ENCODE results near the gene CTXND1.

DNA sequence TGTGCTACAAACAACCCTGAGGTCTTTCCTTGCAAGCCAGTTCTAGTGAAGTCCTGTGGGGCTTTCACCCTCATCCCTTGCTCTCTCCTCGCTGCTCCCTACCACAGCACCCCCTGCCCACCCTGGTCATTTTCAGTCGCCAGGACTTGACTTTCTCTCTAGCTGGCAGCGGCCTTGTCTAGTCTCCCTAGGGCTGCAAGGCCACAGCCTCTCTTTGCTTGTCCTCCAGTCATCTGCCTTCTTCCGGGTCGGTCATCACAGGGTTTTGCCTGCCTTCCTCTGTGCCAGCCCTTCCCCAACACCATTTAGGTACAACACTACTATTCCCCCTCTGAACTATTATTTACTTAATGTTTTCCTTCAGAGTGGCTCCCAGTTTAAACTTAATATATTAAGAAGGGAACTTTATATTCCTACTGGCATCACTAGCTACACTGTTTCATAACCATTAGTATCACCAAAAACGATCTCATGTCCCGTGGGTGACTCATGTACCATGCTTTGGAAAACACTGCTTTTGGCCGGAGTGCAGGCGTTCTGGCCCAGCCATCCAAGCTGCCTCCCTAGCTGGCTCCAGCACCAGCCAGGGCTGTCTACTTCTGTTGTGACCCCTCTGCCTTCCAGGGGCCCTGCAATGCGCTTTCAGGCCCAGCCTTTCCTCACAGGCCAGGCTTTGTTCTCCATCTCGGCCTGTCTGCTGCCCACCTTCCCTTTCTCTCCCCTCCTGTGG, 77.8 kb downstream of the CTXND1 start:
- TF ChIP-seq, protein P1, sequence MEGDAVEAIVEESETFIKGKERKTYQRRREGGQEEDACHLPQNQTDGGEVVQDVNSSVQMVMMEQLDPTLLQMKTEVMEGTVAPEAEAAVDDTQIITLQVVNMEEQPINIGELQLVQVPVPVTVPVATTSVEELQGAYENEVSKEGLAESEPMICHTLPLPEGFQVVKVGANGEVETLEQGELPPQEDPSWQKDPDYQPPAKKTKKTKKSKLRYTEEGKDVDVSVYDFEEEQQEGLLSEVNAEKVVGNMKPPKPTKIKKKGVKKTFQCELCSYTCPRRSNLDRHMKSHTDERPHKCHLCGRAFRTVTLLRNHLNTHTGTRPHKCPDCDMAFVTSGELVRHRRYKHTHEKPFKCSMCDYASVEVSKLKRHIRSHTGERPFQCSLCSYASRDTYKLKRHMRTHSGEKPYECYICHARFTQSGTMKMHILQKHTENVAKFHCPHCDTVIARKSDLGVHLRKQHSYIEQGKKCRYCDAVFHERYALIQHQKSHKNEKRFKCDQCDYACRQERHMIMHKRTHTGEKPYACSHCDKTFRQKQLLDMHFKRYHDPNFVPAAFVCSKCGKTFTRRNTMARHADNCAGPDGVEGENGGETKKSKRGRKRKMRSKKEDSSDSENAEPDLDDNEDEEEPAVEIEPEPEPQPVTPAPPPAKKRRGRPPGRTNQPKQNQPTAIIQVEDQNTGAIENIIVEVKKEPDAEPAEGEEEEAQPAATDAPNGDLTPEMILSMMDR (conservative IDR thresholded peaks at IDR 0.05; ENCODE audit: low read depth in 2 of 2), result no peak
- no peak for TF ChIP-seq POLR2AphosphoS5 (IDR thresholded peaks at IDR 0.05; ENCODE audit: low read depth)
- TF ChIP-seq EZH2 (IDR thresholded peaks at IDR 0.05; ENCODE audit: low read depth, unreplicated experiment), result no peak
- TF ChIP-seq, protein P2, sequence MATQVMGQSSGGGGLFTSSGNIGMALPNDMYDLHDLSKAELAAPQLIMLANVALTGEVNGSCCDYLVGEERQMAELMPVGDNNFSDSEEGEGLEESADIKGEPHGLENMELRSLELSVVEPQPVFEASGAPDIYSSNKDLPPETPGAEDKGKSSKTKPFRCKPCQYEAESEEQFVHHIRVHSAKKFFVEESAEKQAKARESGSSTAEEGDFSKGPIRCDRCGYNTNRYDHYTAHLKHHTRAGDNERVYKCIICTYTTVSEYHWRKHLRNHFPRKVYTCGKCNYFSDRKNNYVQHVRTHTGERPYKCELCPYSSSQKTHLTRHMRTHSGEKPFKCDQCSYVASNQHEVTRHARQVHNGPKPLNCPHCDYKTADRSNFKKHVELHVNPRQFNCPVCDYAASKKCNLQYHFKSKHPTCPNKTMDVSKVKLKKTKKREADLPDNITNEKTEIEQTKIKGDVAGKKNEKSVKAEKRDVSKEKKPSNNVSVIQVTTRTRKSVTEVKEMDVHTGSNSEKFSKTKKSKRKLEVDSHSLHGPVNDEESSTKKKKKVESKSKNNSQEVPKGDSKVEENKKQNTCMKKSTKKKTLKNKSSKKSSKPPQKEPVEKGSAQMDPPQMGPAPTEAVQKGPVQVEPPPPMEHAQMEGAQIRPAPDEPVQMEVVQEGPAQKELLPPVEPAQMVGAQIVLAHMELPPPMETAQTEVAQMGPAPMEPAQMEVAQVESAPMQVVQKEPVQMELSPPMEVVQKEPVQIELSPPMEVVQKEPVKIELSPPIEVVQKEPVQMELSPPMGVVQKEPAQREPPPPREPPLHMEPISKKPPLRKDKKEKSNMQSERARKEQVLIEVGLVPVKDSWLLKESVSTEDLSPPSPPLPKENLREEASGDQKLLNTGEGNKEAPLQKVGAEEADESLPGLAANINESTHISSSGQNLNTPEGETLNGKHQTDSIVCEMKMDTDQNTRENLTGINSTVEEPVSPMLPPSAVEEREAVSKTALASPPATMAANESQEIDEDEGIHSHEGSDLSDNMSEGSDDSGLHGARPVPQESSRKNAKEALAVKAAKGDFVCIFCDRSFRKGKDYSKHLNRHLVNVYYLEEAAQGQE (IDR thresholded peaks at IDR 0.05; ENCODE audit: unreplicated experiment), result no peak
- TF ChIP-seq EZH2phosphoT487 (IDR thresholded peaks at IDR 0.05; ENCODE audit: unreplicated experiment), result no peak
- no peak for TF ChIP-seq JUNB (IDR thresholded peaks at IDR 0.05; ENCODE audit: unreplicated experiment)
- TF ChIP-seq STAT1 (IDR thresholded peaks at IDR 0.05; ENCODE audit: unreplicated experiment), result no peak
- no peak for TF ChIP-seq CREB1 (CRISPR knock-in tag; IDR thresholded peaks at IDR 0.05; ENCODE audit: low read depth)
- TF ChIP-seq ZNF114 (CRISPR knock-in tag; IDR thresholded peaks at IDR 0.05), result no peak
- TF ChIP-seq, protein P3, sequence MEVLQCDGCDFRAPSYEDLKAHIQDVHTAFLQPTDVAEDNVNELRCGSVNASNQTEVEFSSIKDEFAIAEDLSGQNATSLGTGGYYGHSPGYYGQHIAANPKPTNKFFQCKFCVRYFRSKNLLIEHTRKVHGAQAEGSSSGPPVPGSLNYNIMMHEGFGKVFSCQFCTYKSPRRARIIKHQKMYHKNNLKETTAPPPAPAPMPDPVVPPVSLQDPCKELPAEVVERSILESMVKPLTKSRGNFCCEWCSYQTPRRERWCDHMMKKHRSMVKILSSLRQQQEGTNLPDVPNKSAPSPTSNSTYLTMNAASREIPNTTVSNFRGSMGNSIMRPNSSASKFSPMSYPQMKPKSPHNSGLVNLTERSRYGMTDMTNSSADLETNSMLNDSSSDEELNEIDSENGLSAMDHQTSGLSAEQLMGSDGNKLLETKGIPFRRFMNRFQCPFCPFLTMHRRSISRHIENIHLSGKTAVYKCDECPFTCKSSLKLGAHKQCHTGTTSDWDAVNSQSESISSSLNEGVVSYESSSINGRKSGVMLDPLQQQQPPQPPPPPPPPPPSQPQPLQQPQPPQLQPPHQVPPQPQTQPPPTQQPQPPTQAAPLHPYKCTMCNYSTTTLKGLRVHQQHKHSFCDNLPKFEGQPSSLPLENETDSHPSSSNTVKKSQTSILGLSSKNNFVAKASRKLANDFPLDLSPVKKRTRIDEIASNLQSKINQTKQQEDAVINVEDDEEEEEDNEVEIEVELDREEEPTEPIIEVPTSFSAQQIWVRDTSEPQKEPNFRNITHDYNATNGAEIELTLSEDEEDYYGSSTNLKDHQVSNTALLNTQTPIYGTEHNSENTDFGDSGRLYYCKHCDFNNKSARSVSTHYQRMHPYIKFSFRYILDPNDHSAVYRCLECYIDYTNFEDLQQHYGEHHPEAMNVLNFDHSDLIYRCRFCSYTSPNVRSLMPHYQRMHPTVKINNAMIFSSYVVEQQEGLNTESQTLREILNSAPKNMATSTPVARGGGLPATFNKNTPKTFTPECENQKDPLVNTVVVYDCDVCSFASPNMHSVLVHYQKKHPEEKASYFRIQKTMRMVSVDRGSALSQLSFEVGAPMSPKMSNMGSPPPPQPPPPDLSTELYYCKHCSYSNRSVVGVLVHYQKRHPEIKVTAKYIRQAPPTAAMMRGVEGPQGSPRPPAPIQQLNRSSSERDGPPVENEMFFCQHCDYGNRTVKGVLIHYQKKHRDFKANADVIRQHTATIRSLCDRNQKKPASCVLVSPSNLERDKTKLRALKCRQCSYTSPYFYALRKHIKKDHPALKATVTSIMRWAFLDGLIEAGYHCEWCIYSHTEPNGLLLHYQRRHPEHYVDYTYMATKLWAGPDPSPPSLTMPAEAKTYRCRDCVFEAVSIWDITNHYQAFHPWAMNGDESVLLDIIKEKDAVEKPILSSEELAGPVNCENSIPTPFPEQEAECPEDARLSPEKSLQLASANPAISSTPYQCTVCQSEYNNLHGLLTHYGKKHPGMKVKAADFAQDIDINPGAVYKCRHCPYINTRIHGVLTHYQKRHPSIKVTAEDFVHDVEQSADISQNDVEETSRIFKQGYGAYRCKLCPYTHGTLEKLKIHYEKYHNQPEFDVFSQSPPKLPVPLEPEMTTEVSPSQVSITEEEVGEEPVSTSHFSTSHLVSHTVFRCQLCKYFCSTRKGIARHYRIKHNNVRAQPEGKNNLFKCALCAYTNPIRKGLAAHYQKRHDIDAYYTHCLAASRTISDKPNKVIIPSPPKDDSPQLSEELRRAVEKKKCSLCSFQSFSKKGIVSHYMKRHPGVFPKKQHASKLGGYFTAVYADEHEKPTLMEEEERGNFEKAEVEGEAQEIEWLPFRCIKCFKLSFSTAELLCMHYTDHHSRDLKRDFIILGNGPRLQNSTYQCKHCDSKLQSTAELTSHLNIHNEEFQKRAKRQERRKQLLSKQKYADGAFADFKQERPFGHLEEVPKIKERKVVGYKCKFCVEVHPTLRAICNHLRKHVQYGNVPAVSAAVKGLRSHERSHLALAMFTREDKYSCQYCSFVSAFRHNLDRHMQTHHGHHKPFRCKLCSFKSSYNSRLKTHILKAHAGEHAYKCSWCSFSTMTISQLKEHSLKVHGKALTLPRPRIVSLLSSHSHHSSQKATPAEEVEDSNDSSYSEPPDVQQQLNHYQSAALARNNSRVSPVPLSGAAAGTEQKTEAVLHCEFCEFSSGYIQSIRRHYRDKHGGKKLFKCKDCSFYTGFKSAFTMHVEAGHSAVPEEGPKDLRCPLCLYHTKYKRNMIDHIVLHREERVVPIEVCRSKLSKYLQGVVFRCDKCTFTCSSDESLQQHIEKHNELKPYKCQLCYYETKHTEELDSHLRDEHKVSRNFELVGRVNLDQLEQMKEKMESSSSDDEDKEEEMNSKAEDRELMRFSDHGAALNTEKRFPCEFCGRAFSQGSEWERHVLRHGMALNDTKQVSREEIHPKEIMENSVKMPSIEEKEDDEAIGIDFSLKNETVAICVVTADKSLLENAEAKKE (CRISPR knock-in tag; IDR thresholded peaks at IDR 0.05), result no peak

All from GM23338 (cell line).